Occipital lobe (tissue), 2 donors: ENCODE measurements around the gene TCFL5. TPM values are rescaled to one million over a fixed set of nuclear protein-coding genes. Genes with fewer than 3 reads are reported as not detected.

Source experiments
- DNase-seq: peaks from one replicate; lab custom pipeline; 2025; lab: John Stamatoyannopoulos, UW
- total RNA-seq: library from RNA; depleted of rRNA; stranded (reverse); fragments of >200 nt; gene quantifications from one replicate; pipeline ENCODE4 v1.2.3, GENCODE V29; 2014

TCFL5 gene
- total RNA-seq, 1 donor from 2014 or later = 12.3 TPM

DNA sequence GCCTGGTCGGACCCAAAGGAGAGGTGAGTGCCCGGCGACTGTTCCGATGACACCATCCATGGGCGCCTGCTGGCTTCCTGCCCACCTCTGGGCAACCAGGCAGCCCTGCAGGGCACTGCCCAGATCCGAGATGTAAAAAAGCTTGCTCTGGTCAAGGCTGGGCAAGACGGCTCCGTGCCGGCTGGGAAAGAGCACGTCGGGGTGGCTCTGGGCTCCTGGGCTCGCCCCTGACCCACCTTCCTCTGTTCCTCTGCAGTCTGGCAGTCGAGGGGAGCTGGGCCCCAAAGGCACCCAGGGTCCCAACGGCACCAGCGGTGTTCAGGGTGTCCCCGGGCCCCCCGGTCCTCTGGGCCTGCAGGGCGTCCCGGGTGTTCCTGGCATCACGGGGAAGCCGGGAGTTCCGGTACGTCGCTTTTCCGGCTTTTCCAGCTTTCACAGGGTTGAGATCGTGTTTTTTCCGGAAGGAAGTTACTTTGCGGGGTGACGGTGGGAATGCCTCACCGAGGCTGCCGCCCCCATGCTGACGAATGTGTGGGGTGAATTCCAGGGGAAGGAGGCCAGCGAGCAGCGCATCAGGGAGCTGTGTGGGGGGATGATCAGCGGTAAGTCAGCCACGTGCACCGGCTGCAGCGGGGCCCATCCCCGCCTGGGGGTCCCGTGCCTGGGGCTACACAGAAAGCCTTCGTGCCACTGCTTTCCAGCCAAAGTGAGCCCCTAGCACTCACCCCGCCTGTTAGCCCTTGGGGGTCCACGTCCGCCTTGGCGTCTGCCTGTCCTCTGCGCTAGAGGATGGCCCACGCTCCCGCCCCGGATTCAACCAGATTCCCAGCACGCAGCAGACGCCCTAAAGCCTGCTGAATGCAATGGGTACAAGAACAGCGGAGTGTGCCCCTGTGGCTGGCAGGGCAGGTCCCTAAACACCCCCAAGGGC, 25.4 kb downstream of the TCFL5 start:
- no peak for DNase-seq

DNA sequence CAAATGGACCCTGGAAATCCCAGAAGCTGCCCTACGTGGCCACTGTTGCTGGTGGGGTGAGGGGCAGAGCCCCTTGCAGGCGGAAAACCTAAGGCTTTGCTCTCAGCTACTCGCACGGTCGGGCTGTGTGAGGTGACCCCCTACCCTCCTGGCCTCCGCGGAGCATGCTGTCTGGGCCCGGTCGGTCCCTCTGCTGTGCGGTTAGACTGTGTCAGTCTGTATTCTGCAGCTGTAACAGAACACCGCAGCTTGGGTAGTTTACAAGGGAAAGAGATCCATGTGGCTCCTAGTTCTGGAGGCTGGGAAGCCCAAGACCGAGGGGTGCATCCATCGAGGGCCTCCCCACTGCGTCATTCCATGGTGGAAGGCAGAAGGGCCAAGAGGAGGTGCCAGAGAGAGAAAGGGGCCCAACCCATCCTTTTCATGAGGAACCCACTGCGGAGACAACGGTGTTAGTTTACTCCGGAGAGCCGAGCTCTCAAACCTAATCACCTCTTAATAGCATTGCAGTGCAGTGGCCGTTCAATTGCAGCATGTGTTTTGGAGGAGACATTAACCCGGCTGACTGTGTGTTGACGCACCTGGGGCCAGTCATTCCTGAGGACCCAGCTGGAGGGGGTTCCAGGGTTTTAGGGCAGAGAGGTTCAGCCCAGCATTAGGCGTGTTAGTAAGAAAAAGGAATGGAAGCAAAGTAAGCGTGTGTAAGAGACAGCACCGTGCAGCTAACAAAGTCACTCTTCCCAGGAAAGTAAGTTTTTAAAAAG, 26.5 kb downstream of the TCFL5 start:
- DNase-seq = no peak

- DNase-seq = no peak
Measured at GRCh38 chr20:62832951-62833391, 28.7 kb downstream of the TCFL5 start.

DNA sequence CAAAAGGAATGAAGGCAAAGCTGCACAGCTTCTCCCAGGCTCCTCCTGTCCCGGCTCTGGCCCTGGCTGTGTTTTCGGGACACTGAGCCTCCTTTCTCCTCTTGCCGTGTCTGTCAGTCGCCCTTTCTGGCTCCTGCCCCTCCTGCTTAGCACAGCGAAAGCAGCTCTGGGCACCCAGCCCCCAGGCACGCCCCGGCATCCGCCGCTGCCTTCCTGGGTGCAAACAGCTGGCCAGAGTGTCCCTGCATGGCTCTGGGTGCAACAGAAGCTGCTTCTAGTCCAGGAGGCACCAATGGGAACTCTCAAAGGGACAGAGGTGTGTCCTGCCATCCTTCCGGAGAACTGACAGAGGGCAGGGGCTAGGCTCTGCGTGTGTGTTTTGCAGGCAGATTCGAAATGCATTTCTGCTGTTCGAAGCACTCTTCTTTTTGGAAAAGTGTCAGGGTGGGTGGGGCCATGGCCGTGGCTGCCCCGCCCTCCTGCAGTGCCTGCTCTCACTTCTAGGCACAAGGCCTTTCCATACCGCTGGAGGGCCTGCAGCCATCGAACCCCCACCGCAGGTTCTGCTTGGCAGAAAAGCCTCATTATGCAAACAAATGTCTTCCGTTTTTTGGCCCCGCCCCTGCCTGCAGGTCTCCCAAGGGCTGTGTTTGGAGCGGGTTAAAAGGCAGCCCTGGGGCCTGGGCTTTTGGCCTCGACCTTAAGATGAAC, 29.3 kb downstream of the TCFL5 start:
- DNase-seq = no peak

DNA sequence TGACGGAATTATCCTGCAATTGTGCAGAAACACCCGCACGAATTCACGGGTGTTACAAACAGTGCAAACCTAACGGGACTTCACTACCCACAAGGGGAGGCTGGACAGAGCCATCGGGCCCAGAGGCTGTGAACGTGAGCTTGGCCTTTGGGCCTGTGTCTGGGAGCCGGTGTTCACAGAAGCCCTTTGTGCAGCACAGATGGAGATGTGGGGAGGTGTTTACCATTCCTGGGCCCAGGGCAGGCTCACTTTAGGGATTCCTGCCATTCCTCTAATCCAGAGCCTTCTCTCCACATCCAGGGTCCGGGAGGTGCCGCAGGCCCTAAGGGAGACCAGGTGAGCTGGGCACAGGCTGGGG, 29.8 kb downstream of the TCFL5 start:
- DNase-seq = no peak

DNA sequence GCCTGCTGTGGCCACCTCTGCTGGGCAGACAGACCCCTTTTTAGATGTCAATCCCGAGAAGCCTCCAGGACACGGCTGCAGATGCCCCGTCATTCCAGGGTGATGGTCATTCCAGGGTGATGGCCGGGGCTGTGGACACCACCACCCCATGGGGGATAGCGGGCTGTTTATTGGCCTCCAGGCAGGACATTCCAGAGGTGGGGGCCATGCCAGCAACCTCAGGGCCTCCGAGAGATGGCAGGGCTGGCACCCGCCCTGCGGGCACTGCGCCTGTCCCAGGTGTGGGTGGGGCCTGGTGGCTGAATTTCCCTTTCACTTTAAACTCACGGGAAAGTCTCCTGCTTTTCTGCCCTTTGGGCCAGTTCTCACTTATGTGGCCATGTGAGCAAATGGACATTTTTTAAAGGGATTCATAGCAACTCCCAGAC, 30.2 kb downstream of the TCFL5 start:
- no peak for DNase-seq

- DNase-seq = no peak
Measured at GRCh38 chr20:62830821-62831220, 30.8 kb downstream of the TCFL5 start.

GRCh38 chr20:62830251-62830650, 31.4 kb downstream of the TCFL5 start:
- DNase-seq = no peak

DNA sequence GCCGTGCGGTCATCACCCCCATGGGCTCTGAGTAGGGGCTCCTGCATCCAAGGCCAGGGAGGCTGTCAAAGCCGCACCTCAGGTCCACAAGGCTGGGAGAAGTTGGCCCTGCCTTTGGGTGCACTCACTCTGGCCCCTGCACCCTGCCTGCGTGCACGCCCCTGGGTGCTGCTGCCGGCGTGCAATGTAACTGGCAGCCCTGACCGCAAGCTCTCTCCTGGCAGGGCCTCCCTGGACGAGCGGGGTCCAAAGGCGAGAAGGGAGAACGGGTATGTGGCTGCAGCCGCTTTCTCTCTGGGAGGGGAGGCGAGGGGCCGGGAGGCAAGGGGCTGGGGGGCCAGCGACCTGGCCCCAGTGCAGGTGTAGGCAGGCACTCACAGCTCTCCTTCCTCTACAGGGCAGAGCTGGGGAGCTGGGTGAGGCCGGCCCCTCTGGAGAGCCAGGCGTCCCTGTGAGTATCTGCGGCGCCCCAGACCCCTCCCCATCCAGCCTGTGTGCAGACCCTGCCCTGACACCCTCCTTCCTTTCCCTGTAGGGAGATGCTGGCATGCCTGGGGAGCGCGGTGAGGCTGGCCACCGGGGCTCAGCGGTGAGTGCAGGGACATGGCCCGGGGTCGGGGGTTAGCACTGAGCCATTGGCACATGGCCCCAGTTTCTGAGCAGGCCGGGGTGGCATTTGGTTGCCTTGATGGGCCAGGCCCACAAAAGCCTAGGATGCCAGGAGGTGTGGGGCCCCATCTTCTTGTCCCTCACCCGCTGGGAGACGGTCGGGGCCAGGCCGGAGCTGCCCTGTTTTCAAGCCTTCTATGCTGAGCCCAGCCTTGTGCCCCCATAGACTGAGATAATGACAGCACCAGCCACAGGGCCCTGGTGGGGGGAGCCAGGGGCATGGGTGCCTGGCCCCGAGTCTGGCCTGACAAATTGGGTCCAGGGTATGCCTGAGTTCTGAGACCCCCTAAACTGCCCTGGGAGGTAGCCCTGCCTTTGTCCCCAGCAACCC, 32.1 kb downstream of the TCFL5 start:
- DNase-seq = no peak

DNA sequence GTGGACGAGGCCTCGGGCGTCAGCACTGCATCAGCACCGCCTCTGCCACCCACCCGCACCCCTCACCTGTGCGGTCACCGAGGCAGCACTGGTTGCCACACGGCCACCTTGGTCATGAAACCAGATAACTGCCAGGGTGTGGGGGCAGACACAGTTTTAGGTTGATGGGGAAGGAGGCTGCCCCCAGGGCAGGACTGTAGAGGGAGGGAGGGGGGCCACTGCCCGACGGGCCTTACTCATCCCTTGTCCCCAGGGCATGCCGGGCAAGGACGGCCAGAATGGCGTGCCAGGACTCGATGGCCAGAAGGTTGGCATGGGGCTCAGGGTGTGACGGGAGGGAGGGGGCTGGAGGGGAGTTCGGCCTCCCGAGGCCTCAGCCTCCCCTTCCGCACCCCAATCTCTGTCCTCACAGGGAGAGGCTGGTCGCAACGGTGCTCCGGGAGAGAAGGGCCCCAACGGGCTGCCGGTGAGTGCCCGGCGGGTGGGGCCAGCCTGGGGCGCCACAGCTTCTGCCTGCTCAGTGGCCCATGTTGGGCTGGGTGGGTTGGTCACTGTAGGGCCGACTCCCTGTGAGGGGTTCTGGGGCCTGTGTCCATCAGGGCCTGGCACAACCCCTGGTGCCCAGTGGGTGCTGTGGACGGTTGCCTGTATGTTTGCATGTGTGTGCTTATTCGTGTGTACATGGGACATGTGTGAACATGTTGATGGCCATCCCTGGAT, 33.0 kb downstream of the TCFL5 start:
- no peak for DNase-seq

- DNase-seq = no peak
Measured at GRCh38 chr20:62828051-62828450, 33.6 kb downstream of the TCFL5 start.

DNA sequence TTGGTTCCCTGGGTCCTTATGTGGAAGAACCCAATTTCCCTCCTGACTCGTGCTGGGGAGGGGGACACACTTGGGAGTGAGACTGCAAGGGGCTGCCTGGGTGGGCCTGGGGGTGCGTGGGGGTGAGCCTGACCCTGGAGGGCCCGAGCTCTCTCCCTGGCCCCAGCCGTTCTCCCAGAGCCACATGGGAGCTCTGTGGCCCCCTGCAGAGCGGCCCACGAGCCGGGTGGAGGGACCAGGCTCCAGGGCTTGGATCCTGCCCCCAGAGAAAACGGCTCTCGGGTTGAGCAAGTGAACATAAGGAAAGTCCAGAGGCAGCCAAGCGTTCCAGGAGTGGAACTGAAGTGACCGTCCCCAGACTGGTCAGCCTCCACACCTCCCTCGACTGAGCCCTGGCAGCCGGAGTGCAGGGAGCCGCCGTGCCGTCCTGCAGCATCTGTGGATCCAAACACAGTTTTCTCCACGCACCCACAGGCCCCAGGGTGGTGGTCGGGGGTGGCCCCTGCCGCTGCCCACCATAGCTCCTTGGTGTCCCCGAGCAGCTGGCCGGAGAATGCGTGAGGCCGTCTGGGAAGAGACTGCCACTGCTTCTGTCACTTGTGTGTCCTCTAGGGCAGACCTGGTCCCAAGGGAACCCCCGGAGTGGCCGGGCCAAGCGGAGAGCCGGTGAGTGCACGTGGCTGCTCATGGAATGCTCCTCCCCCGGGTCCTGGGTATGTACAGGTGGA, 34.1 kb downstream of the TCFL5 start:
- no peak for DNase-seq

DNA sequence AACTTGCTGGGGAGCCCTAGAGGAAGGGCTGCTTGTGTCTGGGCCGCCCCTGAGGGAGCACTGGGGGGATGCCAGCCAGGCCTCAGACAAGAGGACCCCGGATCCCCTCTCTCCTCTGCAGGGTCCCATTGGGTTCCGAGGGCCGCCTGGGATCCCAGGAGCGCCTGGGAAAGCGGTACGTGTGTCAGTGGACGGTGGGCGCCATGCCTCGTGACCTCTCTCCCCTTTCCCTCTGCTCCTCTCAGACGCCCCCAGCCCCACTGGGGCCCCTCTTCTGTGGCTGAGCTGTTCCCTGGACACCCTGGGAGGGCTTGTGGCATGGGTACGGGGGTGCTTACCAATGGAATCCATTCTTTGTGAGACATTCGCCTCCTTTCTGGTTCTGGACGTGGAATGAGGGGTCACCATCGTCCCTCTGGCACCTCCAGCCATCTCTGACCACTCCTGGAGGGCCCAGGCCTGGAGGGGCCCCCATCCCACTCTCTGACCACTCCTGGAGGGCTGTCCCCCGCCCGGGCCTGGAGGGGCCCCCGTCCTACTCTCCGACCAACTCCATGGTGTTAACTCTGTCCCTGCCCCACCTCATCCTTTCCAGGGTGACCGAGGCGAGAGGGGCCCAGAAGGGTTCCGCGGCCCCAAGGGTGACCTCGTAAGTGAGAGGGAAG, 34.8 kb downstream of the TCFL5 start:
- DNase-seq = no peak

DNA sequence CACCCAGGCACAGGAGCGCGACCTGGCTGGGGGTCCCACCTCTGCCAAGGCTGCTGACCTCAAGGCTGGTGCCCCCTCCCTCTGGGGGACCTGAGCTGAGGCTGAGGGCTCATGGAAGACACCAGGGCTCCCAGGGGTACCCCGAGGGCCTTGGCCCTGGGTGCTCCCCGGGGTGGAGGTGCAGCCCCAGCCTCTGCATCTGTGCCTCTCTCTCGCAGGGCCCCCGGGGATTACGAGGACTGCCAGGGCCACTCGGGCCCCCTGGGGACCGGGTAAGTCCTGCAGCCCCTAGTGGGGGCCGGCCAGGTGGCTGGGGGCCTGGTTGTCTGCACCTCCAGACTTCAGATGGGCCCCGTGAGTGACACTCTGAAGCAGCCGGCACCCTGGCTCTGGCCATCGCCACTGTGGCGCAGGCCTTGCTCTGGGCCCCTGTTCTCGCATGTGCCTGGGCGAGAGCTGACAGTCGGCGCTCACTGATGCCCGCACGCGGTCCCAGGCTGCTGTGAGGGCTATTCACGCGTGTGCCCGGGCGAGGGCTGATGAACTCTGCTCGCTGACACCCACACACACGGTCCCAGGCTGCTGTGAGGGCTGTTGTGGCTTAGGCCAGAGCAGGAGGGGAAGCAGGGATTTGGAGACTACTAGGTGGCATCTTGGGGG, 35.5 kb downstream of the TCFL5 start:
- no peak for DNase-seq

- DNase-seq = no peak
Measured at GRCh38 chr20:62825333-62825985, 36.2 kb downstream of the TCFL5 start.

DNA sequence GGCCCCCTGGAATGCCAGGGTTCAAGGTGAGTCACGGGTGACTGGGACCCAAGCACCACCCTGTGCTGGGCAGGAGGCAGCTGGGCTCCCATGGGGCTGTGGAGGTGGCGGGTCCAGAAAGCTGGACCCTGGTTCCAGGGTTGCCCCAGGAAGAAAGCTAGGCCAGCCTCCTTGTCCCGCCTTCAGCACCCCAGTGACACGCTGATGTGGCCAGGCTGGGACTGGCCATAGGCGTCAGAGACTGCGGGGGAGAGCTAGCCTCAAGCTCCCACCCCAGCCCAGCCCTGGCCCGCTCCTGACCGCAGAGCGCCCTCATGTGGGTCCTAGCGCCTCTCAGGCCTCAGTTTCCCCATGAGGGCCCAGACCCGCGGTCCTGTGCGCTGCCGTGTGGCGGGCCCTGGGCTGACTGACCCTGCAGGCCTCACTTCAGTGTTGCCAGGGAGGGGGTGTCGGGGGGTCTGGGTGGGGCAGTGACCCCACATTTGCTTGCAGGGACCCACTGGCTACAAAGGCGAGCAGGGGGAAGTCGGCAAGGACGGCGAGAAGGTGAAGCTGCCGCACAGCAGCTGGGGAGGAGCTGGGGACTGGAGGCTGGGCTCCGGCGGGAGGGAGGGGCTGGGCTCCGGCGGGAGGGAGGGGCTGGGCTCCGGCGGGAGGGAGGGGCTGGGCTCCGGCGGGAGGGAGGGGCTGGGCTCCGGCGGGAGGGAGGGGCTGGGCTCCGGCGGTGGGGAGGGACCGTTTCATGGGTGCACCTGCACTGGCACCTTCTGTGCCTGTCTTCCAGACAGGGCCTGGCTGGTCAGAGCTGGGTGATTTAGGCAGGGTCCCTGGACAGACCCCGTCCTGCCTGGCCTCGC, 36.9 kb downstream of the TCFL5 start:
- no peak for DNase-seq
